ENCODE results near the gene HDX.

Gene HDX

DNA sequence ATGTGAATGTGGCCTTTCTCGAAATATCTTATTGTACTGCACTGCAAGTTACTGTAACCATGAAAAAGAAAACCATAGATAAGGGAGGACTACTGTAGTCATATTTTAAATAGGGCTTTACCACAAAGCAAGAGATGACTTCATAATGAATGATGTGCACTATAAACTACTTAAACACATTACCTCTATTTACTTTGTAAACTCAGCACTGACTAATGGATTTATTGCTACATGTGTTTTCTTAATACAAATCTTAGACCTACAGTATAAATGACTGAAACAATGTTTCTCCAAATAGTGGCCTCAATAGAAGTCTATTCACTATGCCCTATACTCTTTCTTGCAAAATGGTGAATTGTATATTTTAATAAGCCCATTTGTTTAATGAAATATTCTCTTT, 61.1 kb downstream of the HDX start:
- Mint-ChIP-seq H3K4me3 (no peak overlapping the region), H3K36me3 (ENCODE audit: low read depth) (peaks cover 42% of the 10 kb centered on the region), H3K4me1 (no peaks in the 10 kb centered on the region), H3K27me3 (ENCODE audit: low read depth, poor library complexity) (peaks cover 3% of the 10 kb centered on the region), H3K27ac (no peak overlapping the region), H3K9me3 (peaks cover 39% of the 10 kb centered on the region)
- no peak for DNase-seq
- TF ChIP-seq, protein P1, sequence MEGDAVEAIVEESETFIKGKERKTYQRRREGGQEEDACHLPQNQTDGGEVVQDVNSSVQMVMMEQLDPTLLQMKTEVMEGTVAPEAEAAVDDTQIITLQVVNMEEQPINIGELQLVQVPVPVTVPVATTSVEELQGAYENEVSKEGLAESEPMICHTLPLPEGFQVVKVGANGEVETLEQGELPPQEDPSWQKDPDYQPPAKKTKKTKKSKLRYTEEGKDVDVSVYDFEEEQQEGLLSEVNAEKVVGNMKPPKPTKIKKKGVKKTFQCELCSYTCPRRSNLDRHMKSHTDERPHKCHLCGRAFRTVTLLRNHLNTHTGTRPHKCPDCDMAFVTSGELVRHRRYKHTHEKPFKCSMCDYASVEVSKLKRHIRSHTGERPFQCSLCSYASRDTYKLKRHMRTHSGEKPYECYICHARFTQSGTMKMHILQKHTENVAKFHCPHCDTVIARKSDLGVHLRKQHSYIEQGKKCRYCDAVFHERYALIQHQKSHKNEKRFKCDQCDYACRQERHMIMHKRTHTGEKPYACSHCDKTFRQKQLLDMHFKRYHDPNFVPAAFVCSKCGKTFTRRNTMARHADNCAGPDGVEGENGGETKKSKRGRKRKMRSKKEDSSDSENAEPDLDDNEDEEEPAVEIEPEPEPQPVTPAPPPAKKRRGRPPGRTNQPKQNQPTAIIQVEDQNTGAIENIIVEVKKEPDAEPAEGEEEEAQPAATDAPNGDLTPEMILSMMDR (IDR thresholded peaks at IDR 0.05), result no peak

GRCh38 chrX:84415140-84415539, 87.1 kb downstream of the HDX start:
- TF ChIP-seq, protein P1 (IDR thresholded peaks at IDR 0.05), result no peak
- H3K36me3 Mint-ChIP-seq (ENCODE audit: low read depth), result peaks cover 2% of the 10 kb centered on the region
- H3K9me3 Mint-ChIP-seq, result peaks cover 63% of the 10 kb centered on the region
- peaks cover 2% of the 10 kb centered on the region for H3K27me3 Mint-ChIP-seq (ENCODE audit: low read depth, poor library complexity)
- no peak for DNase-seq
- no peaks in the 10 kb centered on the region for H3K4me1 Mint-ChIP-seq
- H3K27ac Mint-ChIP-seq, result no peak overlapping the region
- H3K4me3 Mint-ChIP-seq, result no peak overlapping the region

DNA sequence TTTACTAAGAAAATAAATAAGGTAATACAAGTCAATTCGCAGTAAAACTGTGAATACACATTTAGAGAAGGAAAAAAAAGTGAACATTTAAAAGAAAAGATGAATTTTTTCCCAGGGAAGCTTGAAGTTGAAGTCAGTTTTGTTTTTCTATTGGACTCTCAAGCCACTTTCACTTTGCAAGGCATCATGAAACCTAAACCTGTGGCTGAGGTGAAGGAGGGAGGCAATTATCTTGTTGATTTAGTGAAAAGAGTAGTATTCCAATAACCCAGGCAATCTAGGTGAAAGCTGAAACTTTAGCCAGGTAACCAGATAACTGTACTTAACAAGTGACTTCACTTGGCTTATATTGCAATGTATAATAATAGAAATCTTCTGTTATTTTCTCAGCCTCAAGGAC, 138.6 kb downstream of the HDX start:
- H3K9me3 Mint-ChIP-seq, result peaks cover 31% of the 10 kb centered on the region
- TF ChIP-seq, protein P1 (IDR thresholded peaks at IDR 0.05), result no peak
- no peak for DNase-seq
- H3K4me1 Mint-ChIP-seq, result peaks cover 6% of the 10 kb centered on the region
- H3K36me3 Mint-ChIP-seq (ENCODE audit: low read depth), result peaks cover 15% of the 10 kb centered on the region
- no peaks in the 10 kb centered on the region for H3K27me3 Mint-ChIP-seq (ENCODE audit: low read depth, poor library complexity)
- no peak overlapping the region for H3K4me3 Mint-ChIP-seq
- no peak overlapping the region for H3K27ac Mint-ChIP-seq

- TF ChIP-seq, protein P1 (IDR thresholded peaks at IDR 0.05), result no peak
- no peak overlapping the region for H3K27ac Mint-ChIP-seq
- H3K36me3 Mint-ChIP-seq (ENCODE audit: low read depth), result peaks cover 20% of the 10 kb centered on the region
- no peaks in the 10 kb centered on the region for H3K27me3 Mint-ChIP-seq (ENCODE audit: low read depth, poor library complexity)
- H3K9me3 Mint-ChIP-seq, result peaks cover 31% of the 10 kb centered on the region
- H3K4me1 Mint-ChIP-seq, result peaks cover 6% of the 10 kb centered on the region
- DNase-seq, result no peak
- H3K4me3 Mint-ChIP-seq, result no peak overlapping the region
These were observed 139.2 kb downstream of the HDX start for GRCh38 chrX:84363051-84363450.

DNA sequence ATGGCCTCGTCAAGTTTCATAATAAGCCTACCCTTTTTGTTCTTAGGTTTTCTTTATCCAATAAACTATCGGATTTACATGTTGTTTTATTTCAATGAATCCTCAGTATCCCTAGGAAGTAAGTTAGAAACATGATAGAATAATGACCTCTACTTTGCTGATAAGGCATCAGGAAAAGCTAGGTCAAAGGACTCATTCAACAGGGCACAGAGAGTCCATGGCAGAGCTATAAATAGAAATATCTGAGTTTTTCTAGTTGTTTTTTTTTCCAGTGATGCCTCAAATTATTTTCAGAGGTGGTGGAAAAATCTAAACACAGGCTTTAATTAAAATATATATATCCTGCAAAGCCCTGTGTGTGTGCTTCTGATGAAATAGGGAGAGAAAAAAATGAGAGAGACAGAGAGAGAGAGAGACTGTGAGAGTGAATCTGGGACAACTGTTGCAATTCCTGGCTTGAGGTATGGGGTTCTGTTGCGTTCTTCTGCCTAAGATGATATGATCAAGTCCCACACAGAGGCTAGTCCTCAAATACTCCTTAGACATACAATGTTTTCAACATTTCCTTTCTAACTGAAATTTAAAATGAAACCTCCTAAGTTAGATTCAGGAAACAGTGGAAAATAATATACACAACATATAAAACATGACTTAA, 139.9 kb downstream of the HDX start:
- DNase-seq, result no peak
- Mint-ChIP-seq H3K4me1 (peaks cover 6% of the 10 kb centered on the region), H3K27ac (no peak overlapping the region), H3K27me3 (ENCODE audit: low read depth, poor library complexity) (no peaks in the 10 kb centered on the region), H3K9me3 (peaks cover 32% of the 10 kb centered on the region), H3K36me3 (ENCODE audit: low read depth) (peaks cover 21% of the 10 kb centered on the region), H3K4me3 (no peak overlapping the region)
- TF ChIP-seq, protein P1 (IDR thresholded peaks at IDR 0.05), result no peak

DNA sequence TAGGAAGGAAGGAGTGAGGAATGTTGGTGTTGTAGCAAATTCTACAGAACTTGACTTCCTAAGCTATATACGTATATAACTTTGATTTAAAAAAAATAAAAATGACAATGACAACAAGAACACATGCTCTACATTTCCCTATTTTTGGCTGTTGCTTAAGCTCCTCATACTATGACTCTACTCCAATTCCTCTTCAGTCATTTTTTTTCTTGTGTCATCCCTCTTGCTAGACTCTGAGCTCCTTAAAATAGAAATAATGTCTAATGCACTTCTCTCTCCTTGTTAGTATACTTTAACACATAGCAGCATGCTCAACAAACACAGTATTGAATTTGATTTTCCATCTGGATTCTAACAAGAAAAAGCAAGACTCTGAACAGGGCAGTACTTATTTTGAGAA, 144.0 kb downstream of the HDX start:
- DNase-seq, result no peak

More for the DNA sequence above, 144.0 kb downstream of the HDX start:
- TF ChIP-seq, protein P1 (IDR thresholded peaks at IDR 0.05), result no peak
- Mint-ChIP-seq H3K27me3 (ENCODE audit: low read depth, poor library complexity) (no peaks in the 10 kb centered on the region), H3K4me3 (no peak overlapping the region), H3K27ac (no peak overlapping the region), H3K4me1 (peaks cover 2% of the 10 kb centered on the region), H3K36me3 (ENCODE audit: low read depth) (peaks cover 17% of the 10 kb centered on the region), H3K9me3 (peaks cover 11% of the 10 kb centered on the region)

All from nephron progenitor cell (in vitro differentiated cells).